Mesenteric fat pad (tissue), 1 donor: ENCODE data around the gene CCDC120. TPM values are rescaled to one million over a fixed set of nuclear protein-coding genes. Genes with fewer than 3 reads are reported as not detected.
A peak's percentile ranks its signal among the peaks of the same experiment; 100 is the strongest.

Source experiments
- DNase-seq: peaks from one replicate; pipeline ENCODE4 v3.0.0-alpha.2; 2020; ENCODE audit warnings: low spot score
- long read RNA-seq: library from polyadenylated mRNA; unstranded; transcript quantifications from one replicate; pipeline ENCODE4 v2.0.0, GENCODE V29; 2020
- total RNA-seq: library from RNA; stranded (reverse); fragmentation: NEBNext Ultra II Directional; extraction: Animal tissue kit (Norgen Biotek cat#: 25700); gene quantifications from one replicate; pipeline ENCODE4 v1.2.1, GENCODE V29; 2021
- donor health status: DM: yes; HTN: yes; CAD: no.

The CCDC120 gene
- 4.0 TPM for total RNA-seq
- long read RNA-seq, partial matches to known transcripts = 0 of 5 reads
- long read RNA-seq, other reads (novel, unspliced or antisense) = 1 of 5 reads

GRCh38 chrX:49058794-49059193 lies at the start of gene CCDC120:
Gene CCDC120 (plus strand): TSS chrX:49058999. CDS start chrX:49062042, 3,043 bp downstream.
- no peak for DNase-seq

GRCh38 chrX:49019050-49019449 lies 39.7 kb upstream of the CCDC120 start:
- DNase-seq = no peak

- no peak for DNase-seq
Observed at GRCh38 chrX:49019599-49020249, 39.1 kb upstream of the CCDC120 start.

- DNase-seq = no peak
Observed at GRCh38 chrX:49029876-49030275, 28.9 kb upstream of the CCDC120 start.

- no peak for DNase-seq
Observed at GRCh38 chrX:49030283-49030682, 28.5 kb upstream of the CCDC120 start.

- DNase-seq = no peak
Observed at GRCh38 chrX:49037883-49038475, 20.8 kb upstream of the CCDC120 start.

- DNase-seq = no peak
Observed at GRCh38 chrX:49039598-49040375, 19.0 kb upstream of the CCDC120 start.

GRCh38 chrX:49040376-49040955 lies 18.3 kb upstream of the CCDC120 start:
- no peak for DNase-seq

- no peak for DNase-seq
Observed at GRCh38 chrX:49041744-49042580, 16.8 kb upstream of the CCDC120 start.

GRCh38 chrX:49042581-49043219 lies 16.1 kb upstream of the CCDC120 start:
- DNase-seq = no peak

GRCh38 chrX:49043220-49043986 lies 15.4 kb upstream of the CCDC120 start, which contains the start of gene TFE3:
Gene TFE3 (minus strand): TSS chrX:49043357. CDS start chrX:49043226, 131 bp downstream.
- peak; percentile 97 for DNase-seq

GRCh38 chrX:49043987-49044281 lies 14.9 kb upstream of the CCDC120 start:
- DNase-seq = no peak

- DNase-seq = no peak
Observed at GRCh38 chrX:49053223-49054072, 5.4 kb upstream of the CCDC120 start.

GRCh38 chrX:49054073-49054762 lies 4.6 kb upstream of the CCDC120 start:
- no peak for DNase-seq

- no peak for DNase-seq
Observed at GRCh38 chrX:49059201-49059600, 402 bp downstream of the CCDC120 start.

- no peak for DNase-seq
Observed at GRCh38 chrX:49059681-49060085, 884 bp downstream of the CCDC120 start.

- DNase-seq = no peak
Observed at GRCh38 chrX:49060914-49061313, 2.1 kb downstream of the CCDC120 start.

GRCh38 chrX:49061490-49061889 lies 2.7 kb downstream of the CCDC120 start:
- no peak for DNase-seq
